ENCODE measurements around the gene KLHDC9.

Gene KLHDC9

GRCh38 chr1:161117759-161118581, 19.8 kb downstream of the KLHDC9 start, which contains the start of the genes NIT1 and PFDN2:
Gene NIT1 (plus strand): TSS chr1:161118105. CDS start chr1:161118177, 72 bp downstream.
Gene PFDN2 (minus strand): TSS chr1:161118037. CDS start chr1:161118026, 11 bp downstream.
- H3K27me3 ChIP-seq (ENCODE audit: insufficient read depth, poor library complexity, severe bottlenecking): no peaks in the 10 kb centered on the region
- H3K27ac ChIP-seq (replicated peaks): peak within 1 kb of the TSS; percentile 84
- H3K4me3 ChIP-seq (replicated peaks; ENCODE audit: insufficient read depth, low read length): peak within 1 kb of the TSS; percentile 98
- TF ChIP-seq REST (IDR thresholded peaks at IDR 0.05; ENCODE audit: insufficient replicate concordance, low read depth) (peak; percentile 67), SPI1 (IDR thresholded peaks at IDR 0.05; ENCODE audit: borderline replicate concordance, low read depth) (no peak), CTCF (IDR thresholded peaks at IDR 0.05; ENCODE audit: insufficient read depth, low read length) (no peak), GABPA (IDR thresholded peaks at IDR 0.05; ENCODE audit: low read depth) (peak; percentile 84), POLR2AphosphoS5 (IDR thresholded peaks at IDR 0.05; ENCODE audit: low read depth) (peak; percentile 91)
- peak; percentile 83 to 85 for DNase-seq (ENCODE audit: low read depth in 1 of 2, low spot score in 1 of 2)

- Histone ChIP-seq H3K27me3 (ENCODE audit: insufficient read depth, poor library complexity, severe bottlenecking) (no peaks in the 10 kb centered on the region), H3K27ac (replicated peaks) (no peak overlapping the region), H3K4me3 (replicated peaks; ENCODE audit: insufficient read depth, low read length) (no peak overlapping the region)
- peak; percentile 17 for TF ChIP-seq CTCF (IDR thresholded peaks at IDR 0.05; ENCODE audit: insufficient read depth, low read length)
- no peak for TF ChIP-seq REST (IDR thresholded peaks at IDR 0.05; ENCODE audit: insufficient replicate concordance, low read depth)
- TF ChIP-seq POLR2AphosphoS5 (IDR thresholded peaks at IDR 0.05; ENCODE audit: low read depth): no peak; the same call in 1 of the 2 replicates
- TF ChIP-seq GABPA (IDR thresholded peaks at IDR 0.05; ENCODE audit: low read depth): no peak
- no peak for TF ChIP-seq SPI1 (IDR thresholded peaks at IDR 0.05; ENCODE audit: borderline replicate concordance, low read depth)
- peak; percentile 53 to 65 for DNase-seq (ENCODE audit: low read depth in 1 of 2, low spot score in 1 of 2)
These were observed 21.1 kb downstream of the KLHDC9 start for GRCh38 chr1:161119092-161119903.

- Histone ChIP-seq H3K27me3 (ENCODE audit: insufficient read depth, poor library complexity, severe bottlenecking) (no peaks in the 10 kb centered on the region), H3K4me3 (replicated peaks; ENCODE audit: insufficient read depth, low read length) (no peak overlapping the region), H3K27ac (replicated peaks) (peak overlapping the region; percentile 58)
- TF ChIP-seq POLR2AphosphoS5 (IDR thresholded peaks at IDR 0.05; ENCODE audit: low read depth) (no peak), SPI1 (IDR thresholded peaks at IDR 0.05; ENCODE audit: borderline replicate concordance, low read depth) (no peak), CTCF (IDR thresholded peaks at IDR 0.05; ENCODE audit: insufficient read depth, low read length) (no peak), GABPA (IDR thresholded peaks at IDR 0.05; ENCODE audit: low read depth) (no peak), REST (IDR thresholded peaks at IDR 0.05; ENCODE audit: insufficient replicate concordance, low read depth) (no peak)
- DNase-seq (ENCODE audit: low read depth in 1 of 2, low spot score in 1 of 2): peak in 1 of 2 experiments; percentile 42
These were observed 23.0 kb downstream of the KLHDC9 start for GRCh38 chr1:161121042-161121650.

Measured in HL-60 (cell line).